ENCODE results near the gene CDC5L. TPM values are rescaled to one million over a fixed set of nuclear protein-coding genes. Genes with fewer than 3 reads are reported as not detected.
"Not testable (repeated sequence)": the region's sequence is repeated elsewhere in the genome, so short reads cannot be mapped to it uniquely, and the experiment has no call there.

Gene CDC5L
- total RNA-seq, 1 donor from 2014 or later: 23.1 TPM

DNA sequence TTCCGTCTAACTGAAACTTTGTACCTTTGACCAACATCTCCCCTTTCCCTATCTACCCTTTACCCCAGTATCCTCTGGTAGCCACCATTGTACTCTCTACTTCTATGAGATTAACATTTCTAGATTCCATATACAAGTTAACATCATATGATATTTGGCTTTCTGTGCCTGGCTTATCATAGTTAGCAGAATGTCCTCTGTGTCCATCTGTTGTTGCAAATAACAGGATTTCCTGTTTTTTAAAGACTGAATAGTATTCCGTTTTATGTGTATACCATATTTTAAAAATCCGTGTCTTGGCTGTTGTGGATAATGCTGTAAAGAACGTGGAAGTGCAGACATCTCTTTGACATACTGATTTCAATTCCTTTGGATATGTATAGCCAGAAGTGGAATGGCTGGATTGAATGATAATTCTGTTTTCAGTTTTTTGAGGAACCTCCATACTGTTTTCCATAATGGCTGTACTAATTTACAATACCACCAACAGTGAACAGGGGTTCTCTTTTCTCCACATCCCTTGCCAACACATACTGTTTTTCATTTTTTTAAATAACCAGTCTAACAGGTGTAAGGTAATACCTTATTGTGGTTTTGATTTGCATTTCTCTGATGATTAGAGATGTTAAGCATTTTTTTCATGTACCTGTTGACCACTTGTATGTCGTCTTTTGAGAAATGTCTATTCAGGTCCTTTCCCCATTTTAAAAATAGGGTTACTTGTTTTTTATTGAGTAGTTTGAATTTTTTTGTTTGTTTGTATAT is 53.8 kb downstream of the CDC5L start:
- TF ChIP-seq, protein P1, sequence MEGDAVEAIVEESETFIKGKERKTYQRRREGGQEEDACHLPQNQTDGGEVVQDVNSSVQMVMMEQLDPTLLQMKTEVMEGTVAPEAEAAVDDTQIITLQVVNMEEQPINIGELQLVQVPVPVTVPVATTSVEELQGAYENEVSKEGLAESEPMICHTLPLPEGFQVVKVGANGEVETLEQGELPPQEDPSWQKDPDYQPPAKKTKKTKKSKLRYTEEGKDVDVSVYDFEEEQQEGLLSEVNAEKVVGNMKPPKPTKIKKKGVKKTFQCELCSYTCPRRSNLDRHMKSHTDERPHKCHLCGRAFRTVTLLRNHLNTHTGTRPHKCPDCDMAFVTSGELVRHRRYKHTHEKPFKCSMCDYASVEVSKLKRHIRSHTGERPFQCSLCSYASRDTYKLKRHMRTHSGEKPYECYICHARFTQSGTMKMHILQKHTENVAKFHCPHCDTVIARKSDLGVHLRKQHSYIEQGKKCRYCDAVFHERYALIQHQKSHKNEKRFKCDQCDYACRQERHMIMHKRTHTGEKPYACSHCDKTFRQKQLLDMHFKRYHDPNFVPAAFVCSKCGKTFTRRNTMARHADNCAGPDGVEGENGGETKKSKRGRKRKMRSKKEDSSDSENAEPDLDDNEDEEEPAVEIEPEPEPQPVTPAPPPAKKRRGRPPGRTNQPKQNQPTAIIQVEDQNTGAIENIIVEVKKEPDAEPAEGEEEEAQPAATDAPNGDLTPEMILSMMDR (IDR thresholded peaks at IDR 0.05): no peak
- peaks cover 41% of the 10 kb centered on the region for H3K36me3 Mint-ChIP-seq (ENCODE audit: unreplicated experiment)
- peaks cover 11% of the 10 kb centered on the region for H3K4me1 Mint-ChIP-seq (ENCODE audit: unreplicated experiment)
- H3K27me3 Mint-ChIP-seq (ENCODE audit: unreplicated experiment): no peaks in the 10 kb centered on the region
- H3K4me3 Mint-ChIP-seq (ENCODE audit: unreplicated experiment): no peak overlapping the region
- no peak overlapping the region for H3K27ac Mint-ChIP-seq (ENCODE audit: unreplicated experiment)
- DNase-seq (ENCODE audit: extremely low spot score, unreplicated experiment): no peak
- peaks cover 16% of the 10 kb centered on the region for H3K9me3 Mint-ChIP-seq (ENCODE audit: unreplicated experiment)

DNA sequence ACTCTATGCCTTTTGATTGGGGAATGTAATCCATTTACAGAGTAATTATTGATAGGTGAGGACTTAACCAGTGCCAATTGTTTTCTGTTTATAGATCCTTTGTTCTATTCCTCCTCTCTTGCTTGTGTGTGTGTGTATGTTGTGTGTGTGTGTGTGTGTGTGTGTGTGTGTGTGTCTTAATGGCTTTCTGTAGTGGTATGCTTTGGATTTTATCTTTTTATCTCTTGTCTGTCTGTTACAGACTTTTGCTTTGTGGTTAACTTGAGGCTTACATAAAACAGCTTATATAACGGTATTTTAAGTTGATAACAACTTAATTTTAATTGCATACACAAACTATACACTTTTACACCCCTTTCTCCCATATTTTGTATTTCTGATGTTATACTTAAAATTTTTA is 54.7 kb downstream of the CDC5L start:
- Mint-ChIP-seq H3K4me1 (ENCODE audit: unreplicated experiment) (peaks cover 14% of the 10 kb centered on the region), H3K4me3 (ENCODE audit: unreplicated experiment) (no peak overlapping the region), H3K27ac (ENCODE audit: unreplicated experiment) (no peak overlapping the region), H3K27me3 (ENCODE audit: unreplicated experiment) (no peaks in the 10 kb centered on the region), H3K9me3 (ENCODE audit: unreplicated experiment) (peaks cover 16% of the 10 kb centered on the region), H3K36me3 (ENCODE audit: unreplicated experiment) (peaks cover 47% of the 10 kb centered on the region)
- no peak for DNase-seq (ENCODE audit: extremely low spot score, unreplicated experiment)
- TF ChIP-seq, protein P1 (IDR thresholded peaks at IDR 0.05): no peak

DNA sequence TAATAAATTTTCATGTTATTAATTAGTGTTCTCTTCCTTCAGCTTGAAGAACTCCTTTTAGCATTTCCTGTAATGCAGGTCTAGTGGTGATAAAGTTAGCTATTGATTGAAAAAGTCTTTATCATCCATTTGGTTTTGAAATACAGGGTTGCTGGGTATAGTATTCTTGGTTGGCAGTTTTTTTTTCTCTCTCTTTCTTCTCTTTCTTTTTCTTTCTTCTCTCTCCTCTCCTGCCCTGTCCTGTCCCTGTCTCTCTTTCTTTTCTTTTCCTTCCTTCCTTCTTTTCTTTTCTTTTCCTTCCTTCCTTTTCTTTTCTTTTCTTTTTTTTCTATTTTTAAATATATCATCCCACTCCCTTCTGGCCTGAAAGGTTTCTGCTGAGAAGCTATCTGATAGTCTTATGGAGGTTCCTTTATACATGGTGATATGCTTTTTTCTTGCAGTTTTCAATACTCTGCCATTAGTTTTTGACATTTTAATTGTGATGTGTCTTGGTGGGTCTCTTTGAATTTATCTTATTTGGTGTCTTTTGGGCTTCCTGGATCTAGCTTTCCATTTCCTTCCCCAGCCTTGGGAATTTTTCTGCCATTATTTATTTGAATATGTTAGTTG is 55.4 kb downstream of the CDC5L start:
- DNase-seq (ENCODE audit: extremely low spot score, unreplicated experiment): no peak
- Mint-ChIP-seq H3K27ac (ENCODE audit: unreplicated experiment) (no peak overlapping the region), H3K4me1 (ENCODE audit: unreplicated experiment) (peaks cover 14% of the 10 kb centered on the region), H3K36me3 (ENCODE audit: unreplicated experiment) (peaks cover 53% of the 10 kb centered on the region), H3K27me3 (ENCODE audit: unreplicated experiment) (no peaks in the 10 kb centered on the region), H3K9me3 (ENCODE audit: unreplicated experiment) (peaks cover 16% of the 10 kb centered on the region), H3K4me3 (ENCODE audit: unreplicated experiment) (no peak overlapping the region)
- TF ChIP-seq, protein P1 (IDR thresholded peaks at IDR 0.05): no peak

DNA sequence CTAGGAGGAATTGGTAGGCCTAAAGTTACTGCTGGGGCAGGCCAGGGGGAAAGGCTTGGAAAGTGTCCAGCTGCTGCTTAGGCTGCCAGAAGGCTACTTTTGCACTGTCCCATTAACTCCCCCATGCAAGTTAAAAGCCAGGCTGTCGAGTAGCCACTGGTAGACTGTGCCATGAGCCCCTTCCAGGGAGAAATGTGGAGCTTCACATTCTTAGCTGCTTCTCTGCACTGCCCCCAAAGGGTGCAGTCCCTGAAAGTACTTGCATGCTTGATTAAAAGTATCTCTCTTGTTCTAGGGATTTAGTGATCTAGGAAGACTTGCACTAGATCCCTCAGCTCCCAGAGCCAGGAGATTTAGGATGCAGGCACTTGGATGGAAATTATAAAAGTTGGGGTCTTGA is 57.3 kb downstream of the CDC5L start:
- TF ChIP-seq, protein P1 (IDR thresholded peaks at IDR 0.05): no peak
- Mint-ChIP-seq H3K4me3 (ENCODE audit: unreplicated experiment) (no peak overlapping the region), H3K36me3 (ENCODE audit: unreplicated experiment) (peaks cover 52% of the 10 kb centered on the region), H3K27ac (ENCODE audit: unreplicated experiment) (no peak overlapping the region), H3K9me3 (ENCODE audit: unreplicated experiment) (peaks cover 16% of the 10 kb centered on the region), H3K27me3 (ENCODE audit: unreplicated experiment) (no peaks in the 10 kb centered on the region), H3K4me1 (ENCODE audit: unreplicated experiment) (peaks cover 4% of the 10 kb centered on the region)
- no peak for DNase-seq (ENCODE audit: extremely low spot score, unreplicated experiment)

DNA sequence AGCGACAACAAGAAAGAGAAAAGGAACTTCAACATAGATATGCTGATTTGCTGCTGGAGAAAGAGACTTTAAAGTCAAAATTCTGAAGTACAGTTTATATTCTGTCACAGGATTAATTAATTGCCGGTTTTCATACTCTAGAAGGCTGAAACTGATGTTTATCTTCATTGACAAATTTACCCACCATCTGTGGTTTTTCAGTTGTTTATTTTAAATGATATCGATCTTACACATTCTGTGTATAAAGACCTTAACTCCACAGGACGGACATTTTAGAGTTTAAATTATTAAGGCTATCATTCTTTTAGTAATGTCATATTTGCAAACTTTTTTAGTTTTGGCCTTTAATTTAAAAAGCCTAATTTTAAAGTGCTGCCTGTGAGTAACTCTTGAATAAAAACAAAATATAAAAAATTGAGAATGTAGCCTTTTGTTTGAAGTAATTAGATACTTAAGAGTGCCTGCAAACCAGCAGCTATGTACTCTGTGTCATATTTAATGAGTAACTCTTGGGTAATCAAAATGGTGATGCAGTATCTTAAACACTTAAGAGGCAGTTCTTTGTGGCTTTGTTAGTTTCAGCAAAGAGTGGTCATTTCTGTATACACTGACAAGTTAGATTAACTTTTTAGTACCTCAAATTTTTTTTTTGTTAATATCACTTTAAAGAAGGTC is 59.3 kb downstream of the CDC5L start:
- no peak overlapping the region for H3K27ac Mint-ChIP-seq (ENCODE audit: unreplicated experiment)
- DNase-seq (ENCODE audit: extremely low spot score, unreplicated experiment): no peak
- peaks cover 10% of the 10 kb centered on the region for H3K9me3 Mint-ChIP-seq (ENCODE audit: unreplicated experiment)
- H3K4me3 Mint-ChIP-seq (ENCODE audit: unreplicated experiment): no peak overlapping the region
- H3K27me3 Mint-ChIP-seq (ENCODE audit: unreplicated experiment): no peaks in the 10 kb centered on the region
- H3K4me1 Mint-ChIP-seq (ENCODE audit: unreplicated experiment): peaks cover 5% of the 10 kb centered on the region
- TF ChIP-seq, protein P1 (IDR thresholded peaks at IDR 0.05): no peak
- peaks cover 49% of the 10 kb centered on the region for H3K36me3 Mint-ChIP-seq (ENCODE audit: unreplicated experiment)

DNA sequence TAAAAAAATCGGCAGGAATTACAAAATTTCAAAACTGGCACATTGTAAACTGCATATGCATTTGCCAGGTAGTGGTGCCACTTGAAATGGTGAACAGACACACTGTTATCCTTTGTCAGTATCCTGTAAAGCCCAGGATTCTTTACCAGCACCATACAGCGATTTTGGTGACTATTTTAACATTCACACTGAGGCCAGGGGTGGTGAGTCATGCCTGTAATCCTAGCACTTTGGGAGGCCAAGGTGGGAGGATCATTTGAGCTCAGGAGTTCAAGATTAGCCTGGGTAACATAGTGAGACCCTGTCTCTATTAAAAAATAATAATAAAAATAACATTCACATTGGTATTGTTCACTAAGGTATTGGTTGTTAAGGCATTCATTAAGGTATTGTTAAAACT is 61.7 kb downstream of the CDC5L start:
- Mint-ChIP-seq H3K4me1 (ENCODE audit: unreplicated experiment) (peaks cover 11% of the 10 kb centered on the region), H3K36me3 (ENCODE audit: unreplicated experiment) (peaks cover 33% of the 10 kb centered on the region)

More for the DNA sequence above, 61.7 kb downstream of the CDC5L start:
- DNase-seq (ENCODE audit: extremely low spot score, unreplicated experiment); H3K9me3 Mint-ChIP-seq (ENCODE audit: unreplicated experiment); H3K4me3 Mint-ChIP-seq (ENCODE audit: unreplicated experiment); H3K27ac Mint-ChIP-seq (ENCODE audit: unreplicated experiment); H3K27me3 Mint-ChIP-seq (ENCODE audit: unreplicated experiment): not testable (repeated sequence)

Data from osteocyte (in vitro differentiated cells).